ENCODE data around the gene PTH2R. TPM values are rescaled to one million over a fixed set of nuclear protein-coding genes. Genes with fewer than 3 reads are reported as not detected.
"Not testable (repeated sequence)": the region's sequence is repeated elsewhere in the genome, so short reads cannot be mapped to it uniquely, and the experiment has no call there.

PTH2R gene
- total RNA-seq, 1 experiment from 2014 or later = not detected

DNA sequence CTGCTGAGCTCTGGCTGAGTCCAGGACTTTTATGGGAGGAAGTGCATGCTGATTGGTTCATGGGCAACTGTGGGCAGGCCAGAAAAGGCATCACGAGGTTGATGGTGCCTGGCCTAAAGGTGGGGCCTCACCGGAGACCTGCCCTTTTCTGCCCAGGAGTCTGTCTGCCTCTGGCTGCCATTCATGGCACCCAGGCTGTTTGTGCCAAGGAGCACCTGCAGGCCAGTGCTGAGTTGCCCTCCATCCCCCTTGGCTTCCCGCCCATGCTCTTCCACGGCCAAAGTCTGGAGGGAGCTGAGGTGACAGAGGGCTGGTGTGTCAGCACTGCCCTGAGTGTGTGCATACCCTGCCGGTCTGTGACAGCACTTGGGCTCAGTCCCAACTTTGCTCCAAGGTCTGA lies 123.2 kb downstream of the PTH2R start:
- Histone ChIP-seq H3K9me3 (ENCODE audit: low read length) (no peaks in the 10 kb centered on the region), H3K4me3 (ENCODE audit: low read length) (no peak overlapping the region), H3K9me2 (replicated peaks; ENCODE audit: low read length) (no peaks in the 10 kb centered on the region), H3K4me1 (ENCODE audit: insufficient read depth, low read length) (no peaks in the 10 kb centered on the region), H4K20me1 (ENCODE audit: low read length) (no peaks in the 10 kb centered on the region), H3K27me3 (ENCODE audit: low read length) (no peaks in the 10 kb centered on the region), H3F3A (ENCODE audit: low read length, unreplicated experiment) (no peaks in the 10 kb centered on the region), H3K79me2 (ENCODE audit: low read length) (no peaks in the 10 kb centered on the region), H3K36me3 (ENCODE audit: low read depth, low read length) (no peaks in the 10 kb centered on the region), H3K9ac (ENCODE audit: low read length) (no peak overlapping the region), H3K4me2 (ENCODE audit: low read length) (no peak overlapping the region), H3K27ac (ENCODE audit: low read length) (no peak overlapping the region), H2AFZ (ENCODE audit: low read length) (no peak overlapping the region)
- no TSS peak for BruUV-seq (replicated peaks)
- TF ChIP-seq EZH2 (IDR thresholded peaks at IDR 0.05; ENCODE audit: low read length, unreplicated experiment) (no peak), EZH2phosphoT487 (IDR thresholded peaks at IDR 0.05; ENCODE audit: borderline replicate concordance, low read length) (no peak)
- TF ChIP-seq, protein P1, sequence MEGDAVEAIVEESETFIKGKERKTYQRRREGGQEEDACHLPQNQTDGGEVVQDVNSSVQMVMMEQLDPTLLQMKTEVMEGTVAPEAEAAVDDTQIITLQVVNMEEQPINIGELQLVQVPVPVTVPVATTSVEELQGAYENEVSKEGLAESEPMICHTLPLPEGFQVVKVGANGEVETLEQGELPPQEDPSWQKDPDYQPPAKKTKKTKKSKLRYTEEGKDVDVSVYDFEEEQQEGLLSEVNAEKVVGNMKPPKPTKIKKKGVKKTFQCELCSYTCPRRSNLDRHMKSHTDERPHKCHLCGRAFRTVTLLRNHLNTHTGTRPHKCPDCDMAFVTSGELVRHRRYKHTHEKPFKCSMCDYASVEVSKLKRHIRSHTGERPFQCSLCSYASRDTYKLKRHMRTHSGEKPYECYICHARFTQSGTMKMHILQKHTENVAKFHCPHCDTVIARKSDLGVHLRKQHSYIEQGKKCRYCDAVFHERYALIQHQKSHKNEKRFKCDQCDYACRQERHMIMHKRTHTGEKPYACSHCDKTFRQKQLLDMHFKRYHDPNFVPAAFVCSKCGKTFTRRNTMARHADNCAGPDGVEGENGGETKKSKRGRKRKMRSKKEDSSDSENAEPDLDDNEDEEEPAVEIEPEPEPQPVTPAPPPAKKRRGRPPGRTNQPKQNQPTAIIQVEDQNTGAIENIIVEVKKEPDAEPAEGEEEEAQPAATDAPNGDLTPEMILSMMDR (conservative IDR thresholded peaks at IDR 0.05; ENCODE audit: low read depth, low read length) = no peak
- no peak for DNase-seq
- ChIA-PET CTCF (no interaction called here), POLR2A (ENCODE audit: unreplicated experiment) (no interaction called here)
- intact Hi-C loops (cut with micrococcal nuclease) = no loop called here
- ATAC-seq = no peak

DNA sequence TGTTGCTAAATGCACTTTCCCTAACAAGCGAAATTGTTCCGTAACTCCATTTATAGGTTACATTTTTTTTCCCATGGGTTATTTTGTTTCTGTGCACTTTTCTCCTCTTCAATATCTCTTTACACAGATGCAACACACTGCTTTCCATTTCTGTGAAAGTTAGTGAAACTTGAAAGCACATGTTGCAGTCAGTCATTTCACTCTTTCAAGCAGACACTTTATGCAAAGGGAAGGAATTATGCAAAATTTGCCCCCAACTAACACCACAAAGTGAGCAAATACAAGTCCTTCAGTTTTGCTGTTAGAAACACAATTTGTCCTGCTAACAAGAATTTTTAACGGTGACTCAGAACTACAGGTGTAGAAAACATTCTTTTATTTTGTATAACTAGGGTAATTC lies 124.8 kb downstream of the PTH2R start:
- Histone ChIP-seq H3K79me2 (ENCODE audit: low read length) (no peaks in the 10 kb centered on the region), H3K36me3 (ENCODE audit: low read depth, low read length) (no peaks in the 10 kb centered on the region), H3K4me2 (ENCODE audit: low read length) (no peak overlapping the region), H3K27me3 (ENCODE audit: low read length) (no peaks in the 10 kb centered on the region), H3K9me3 (ENCODE audit: low read length) (no peaks in the 10 kb centered on the region), H3F3A (ENCODE audit: low read length, unreplicated experiment) (no peaks in the 10 kb centered on the region), H3K4me3 (ENCODE audit: low read length) (no peak overlapping the region), H3K9me2 (replicated peaks; ENCODE audit: low read length) (no peaks in the 10 kb centered on the region), H2AFZ (ENCODE audit: low read length) (no peak overlapping the region), H3K9ac (ENCODE audit: low read length) (no peak overlapping the region), H3K27ac (ENCODE audit: low read length) (no peak overlapping the region), H4K20me1 (ENCODE audit: low read length) (no peaks in the 10 kb centered on the region), H3K4me1 (ENCODE audit: insufficient read depth, low read length) (no peaks in the 10 kb centered on the region)
- no TSS peak for BruUV-seq (replicated peaks)
- no peak for TF ChIP-seq EZH2 (IDR thresholded peaks at IDR 0.05; ENCODE audit: low read length, unreplicated experiment)
- TF ChIP-seq, protein P1 (conservative IDR thresholded peaks at IDR 0.05; ENCODE audit: low read depth, low read length) = no peak
- TF ChIP-seq EZH2phosphoT487 (IDR thresholded peaks at IDR 0.05; ENCODE audit: borderline replicate concordance, low read length) = no peak
- DNase-seq (no peak), ATAC-seq (no peak)
- CTCF ChIA-PET = no interaction called here
- intact Hi-C loops (cut with micrococcal nuclease) = no loop called here
- POLR2A ChIA-PET (ENCODE audit: unreplicated experiment) = no interaction called here

DNA sequence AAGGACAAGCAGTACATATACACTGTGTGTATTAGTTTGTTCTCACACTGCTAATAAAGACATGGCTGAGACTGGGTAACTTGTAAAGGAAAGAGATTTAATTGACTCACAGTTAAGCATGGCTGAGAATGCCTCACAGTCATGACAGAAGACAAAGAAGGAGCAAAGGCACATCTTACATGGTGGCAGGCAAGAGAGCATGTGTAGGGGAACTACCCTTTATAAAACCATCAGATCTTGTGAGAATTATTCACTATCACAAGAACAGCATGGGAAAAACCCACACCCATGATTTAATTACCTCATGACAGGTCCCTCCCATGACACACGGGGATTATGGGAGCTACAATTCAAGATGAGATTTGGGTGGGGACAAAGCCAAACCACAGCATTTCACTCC lies 129.0 kb downstream of the PTH2R start:
- POLR2A ChIA-PET (ENCODE audit: unreplicated experiment); H3K4me3 ChIP-seq (ENCODE audit: low read length); ATAC-seq; H2AFZ ChIP-seq (ENCODE audit: low read length); BruUV-seq (replicated peaks); H4K20me1 ChIP-seq (ENCODE audit: low read length); H3K4me1 ChIP-seq (ENCODE audit: insufficient read depth, low read length); intact Hi-C loops (cut with micrococcal nuclease); DNase-seq; H3K27ac ChIP-seq (ENCODE audit: low read length); H3K4me2 ChIP-seq (ENCODE audit: low read length); CTCF ChIA-PET; H3K79me2 ChIP-seq (ENCODE audit: low read length); H3F3A ChIP-seq (ENCODE audit: low read length, unreplicated experiment); H3K9ac ChIP-seq (ENCODE audit: low read length); H3K9me3 ChIP-seq (ENCODE audit: low read length); H3K27me3 ChIP-seq (ENCODE audit: low read length); H3K9me2 ChIP-seq (replicated peaks; ENCODE audit: low read length); H3K36me3 ChIP-seq (ENCODE audit: low read depth, low read length): not testable (repeated sequence)
